ENCODE results near the gene DAP3.
A peak's percentile ranks its signal among the peaks of the same experiment; 100 is the strongest.
"Not testable (repeated sequence)": the region's sequence is repeated elsewhere in the genome, so short reads cannot be mapped to it uniquely, and the experiment has no call there.

The DAP3 gene

DNA sequence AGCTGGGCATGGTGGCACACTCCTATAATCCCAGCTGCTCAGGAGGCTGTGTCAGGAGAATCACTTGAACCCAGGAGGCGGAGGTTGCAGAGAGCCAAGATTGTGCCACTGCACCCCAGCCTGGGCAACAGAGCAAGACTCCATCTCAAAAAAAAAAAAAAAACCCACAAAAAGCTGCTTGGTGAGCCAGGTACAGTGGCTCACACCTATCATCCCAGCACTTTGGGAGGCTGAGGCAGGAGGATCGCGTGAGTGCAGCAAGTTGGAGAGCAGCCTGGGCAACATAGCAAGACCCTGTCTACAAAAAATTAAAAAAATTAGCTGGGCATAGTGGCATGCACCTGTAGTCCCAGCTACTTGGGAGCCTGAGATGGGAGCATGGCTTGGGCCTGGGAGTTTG lies 26.2 kb downstream of the DAP3 start:
- DNase-seq = not testable (repeated sequence)

GRCh38 chr1:155715777-155716176 lies 26.9 kb downstream of the DAP3 start:
- DNase-seq = no peak

GRCh38 chr1:155717041-155717440 lies 28.1 kb downstream of the DAP3 start:
- no peak for DNase-seq

DNA sequence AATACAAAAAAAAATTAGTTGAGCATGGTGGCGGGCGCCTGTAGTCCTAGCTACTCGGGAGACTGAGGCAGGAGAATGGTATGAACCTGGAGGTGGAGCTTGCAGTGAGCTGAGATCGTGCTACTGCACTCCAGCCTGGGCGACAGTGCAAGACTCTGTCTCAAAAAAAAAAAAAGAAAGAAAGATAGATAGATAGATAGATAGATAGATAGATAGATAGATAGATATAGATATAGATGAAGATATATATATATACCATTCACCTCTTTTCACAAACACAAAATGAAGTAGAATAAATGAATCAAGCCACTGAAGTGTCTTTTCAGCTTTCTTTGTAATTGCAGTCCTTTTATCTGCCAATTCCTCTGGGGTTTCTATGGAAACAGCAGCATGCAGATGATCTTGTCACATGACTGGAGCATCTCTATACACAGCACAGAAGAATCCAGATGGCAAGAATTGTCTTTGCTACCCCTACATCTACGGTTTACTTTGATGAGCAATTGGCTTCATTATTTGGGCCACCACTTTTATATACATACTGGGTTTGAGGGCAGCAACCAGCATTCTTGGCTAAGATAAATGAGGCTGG lies 29.7 kb downstream of the DAP3 start:
- not testable (repeated sequence) for DNase-seq

DNA sequence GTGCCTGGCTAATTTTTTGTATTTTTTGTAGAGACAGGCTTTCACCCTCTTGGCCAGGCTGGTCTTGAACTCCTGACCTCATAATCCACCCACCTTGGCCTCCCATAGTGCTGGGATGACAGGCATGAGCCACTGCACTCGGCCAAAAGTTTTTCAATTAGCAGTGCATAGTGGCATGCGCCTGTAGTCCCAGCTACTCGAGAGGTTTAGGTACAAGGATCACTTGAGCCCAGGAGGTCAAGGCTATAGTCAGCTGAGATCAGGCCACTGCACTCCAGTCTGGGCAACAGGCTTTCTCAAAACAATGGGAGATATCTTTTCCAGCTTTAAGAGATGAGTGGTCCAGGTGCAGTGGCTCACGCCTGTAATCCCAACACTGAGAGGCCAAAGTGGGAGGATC lies 30.8 kb downstream of the DAP3 start:
- DNase-seq = no peak

DNA sequence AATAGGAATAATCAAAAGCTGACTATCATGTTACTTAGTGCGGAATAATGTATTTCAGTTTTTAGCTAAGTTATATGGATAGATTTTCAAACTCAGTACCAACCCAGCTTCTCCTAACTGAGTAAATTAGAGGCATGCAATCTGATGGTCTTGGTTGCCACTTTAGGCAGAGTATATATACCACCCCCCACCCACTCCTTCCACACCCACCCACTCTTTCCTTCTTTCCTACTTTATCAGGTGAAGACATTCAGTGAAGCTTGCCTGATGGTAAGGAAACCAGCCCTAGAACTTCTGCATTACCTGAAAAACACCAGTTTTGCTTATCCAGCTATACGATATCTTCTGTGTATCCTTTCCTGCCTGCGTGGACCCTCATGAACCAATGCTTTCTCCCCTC lies 36.3 kb downstream of the DAP3 start:
- no peak for DNase-seq

- peak; percentile 12 for DNase-seq
Measured at GRCh38 chr1:155729031-155729898, 40.4 kb downstream of the DAP3 start.

DNA sequence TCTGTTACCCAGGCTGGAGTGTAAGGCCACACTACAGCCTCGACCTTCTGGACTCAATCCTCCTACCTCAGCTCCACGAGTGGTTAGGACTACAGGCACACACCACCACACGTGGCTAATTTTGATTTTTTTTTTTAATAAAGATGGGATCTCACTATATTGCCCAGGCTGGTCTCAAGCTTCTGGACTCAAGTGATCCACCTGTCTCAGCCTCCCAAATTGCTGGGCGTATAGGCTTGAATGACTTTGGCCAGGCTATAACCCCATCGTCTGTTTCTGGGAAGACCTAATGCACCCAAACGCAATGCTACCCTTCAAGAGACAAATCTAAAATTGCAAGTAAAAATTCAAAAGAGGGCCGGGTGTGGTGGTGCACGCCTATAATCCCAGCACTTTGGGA lies 52.1 kb downstream of the DAP3 start:
- DNase-seq = no peak

DNA sequence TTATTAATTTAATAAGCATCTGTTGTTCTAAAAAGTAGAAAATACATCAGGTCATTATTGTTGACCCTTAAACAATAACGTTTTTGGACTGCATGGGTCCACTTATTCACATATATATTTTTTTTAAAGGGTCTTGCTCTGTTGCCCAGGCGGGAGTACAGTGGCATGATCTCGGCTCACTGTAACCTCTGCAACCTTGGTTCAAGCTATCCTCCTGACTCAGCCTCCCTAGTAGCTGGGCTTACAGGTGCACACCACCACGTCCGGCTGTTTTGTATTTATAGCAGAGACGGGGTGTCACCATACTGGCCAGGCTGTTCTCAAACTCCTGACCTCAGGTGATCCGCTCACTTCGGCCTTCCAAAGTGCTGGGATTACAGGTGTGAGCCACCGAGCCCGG lies 53.0 kb downstream of the DAP3 start:
- no peak for DNase-seq

GRCh38 chr1:155744711-155745283 lies 55.9 kb downstream of the DAP3 start:
- DNase-seq = no peak

- peak; percentile 86 for DNase-seq
Measured at GRCh38 chr1:155745284-155746228, 56.7 kb downstream of the DAP3 start.

DNA sequence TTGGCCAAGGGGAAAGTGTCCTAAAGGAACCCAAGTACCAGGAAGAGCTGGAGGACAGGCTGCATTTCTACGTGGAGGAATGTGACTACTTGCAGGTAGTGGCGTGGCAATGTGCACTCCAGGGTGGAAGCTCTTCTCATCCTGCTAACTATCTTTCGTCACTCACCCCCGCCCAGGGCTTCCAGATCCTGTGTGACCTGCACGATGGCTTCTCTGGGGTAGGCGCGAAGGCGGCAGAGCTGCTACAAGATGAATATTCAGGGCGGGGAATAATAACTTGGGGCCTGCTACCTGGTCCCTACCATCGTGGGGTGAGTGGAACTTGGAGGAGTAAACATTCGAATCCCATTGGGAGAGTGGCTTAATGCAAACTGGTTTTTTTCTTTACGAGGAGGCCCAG lies 58.7 kb downstream of the DAP3 start:
- not testable (repeated sequence) for DNase-seq

DNA sequence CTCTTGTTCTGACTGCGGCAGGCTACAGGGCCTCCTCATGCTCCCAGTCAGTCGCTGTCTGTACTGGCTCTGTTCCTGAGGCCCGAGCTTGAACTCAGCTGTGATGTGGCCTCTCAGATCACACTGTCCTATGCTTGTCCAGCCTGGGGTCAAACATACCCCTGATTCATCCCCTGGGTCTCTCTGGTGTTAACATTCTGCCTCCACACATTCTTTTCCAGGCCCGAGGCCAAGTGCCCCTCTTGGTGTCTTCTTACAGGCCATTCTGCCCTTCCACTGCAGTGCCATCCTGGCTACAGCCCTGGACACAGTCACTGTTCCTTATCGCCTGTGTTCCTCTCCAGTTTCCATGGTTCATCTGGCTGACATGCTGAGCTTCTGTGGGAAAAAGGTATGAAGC lies 59.2 kb downstream of the DAP3 start:
- not testable (repeated sequence) for DNase-seq

- not testable (repeated sequence) for DNase-seq
Measured at GRCh38 chr1:155759017-155759416, 70.1 kb downstream of the DAP3 start.

DNA sequence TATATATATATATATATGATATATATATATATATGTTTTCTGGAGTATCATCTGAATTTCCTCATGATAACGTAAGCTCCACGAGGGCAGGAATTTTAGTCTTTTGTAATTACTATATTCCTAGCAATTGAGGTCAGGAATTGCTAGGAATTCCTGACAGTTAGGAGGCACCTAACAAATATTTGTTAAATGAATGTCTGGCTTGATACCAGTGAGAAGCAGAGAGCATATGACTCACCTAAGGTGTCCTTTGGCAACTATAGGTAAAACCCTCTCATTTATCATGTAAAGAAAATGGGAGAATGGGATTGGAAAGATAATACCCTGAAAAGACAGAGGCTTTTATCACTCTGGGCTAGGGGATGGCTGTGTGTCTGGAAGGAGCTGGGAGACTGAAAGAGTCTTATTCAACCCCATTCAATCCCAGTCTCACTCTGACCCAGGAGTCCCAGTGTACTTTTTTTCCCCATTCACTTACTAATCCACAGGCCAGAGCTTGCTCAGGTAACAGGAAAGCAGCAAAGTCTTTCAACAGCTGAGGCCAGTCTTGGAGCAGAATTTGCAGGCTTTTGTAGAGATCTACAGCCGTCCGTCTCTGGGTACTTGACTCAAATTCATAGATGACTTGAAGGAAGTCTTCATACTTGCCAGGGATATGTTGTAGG lies 71.2 kb downstream of the DAP3 start:
- DNase-seq = no peak

DNA sequence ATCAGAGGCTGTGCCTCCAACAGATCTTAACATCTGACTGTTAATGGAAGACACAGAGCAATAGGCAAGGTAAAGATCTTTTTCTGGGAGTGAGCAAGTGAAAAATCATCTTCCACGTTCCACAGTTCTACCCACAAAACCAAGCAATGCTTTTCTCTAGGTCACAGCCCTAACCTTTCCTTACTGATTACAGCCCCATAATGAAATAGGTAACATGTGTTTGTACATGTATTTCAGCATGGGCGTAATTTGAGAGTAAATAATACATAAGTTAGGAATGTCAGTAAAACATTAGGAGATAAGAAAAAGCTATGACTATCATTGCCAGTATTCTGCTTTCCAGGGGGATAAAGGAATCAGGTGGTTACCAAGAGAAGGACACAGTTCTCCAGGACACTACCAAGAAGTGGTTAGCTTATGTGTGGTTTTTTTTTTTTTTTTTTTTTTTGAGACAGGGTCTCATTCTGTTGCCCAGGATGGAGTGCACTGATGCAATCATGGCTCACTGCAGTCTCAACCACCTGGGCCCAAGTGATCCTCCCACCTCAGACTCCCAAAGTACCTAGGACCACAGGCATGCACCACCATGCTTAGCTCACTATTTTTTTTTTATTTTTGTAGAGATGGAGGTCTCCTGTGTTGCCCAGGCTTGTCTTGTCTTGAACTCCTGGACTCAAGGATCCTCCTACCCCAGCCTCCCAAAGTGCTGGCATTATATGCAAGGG lies 72.0 kb downstream of the DAP3 start:
- DNase-seq = no peak

- no peak for DNase-seq
Measured at GRCh38 chr1:155761736-155762405, 73.0 kb downstream of the DAP3 start.

DNA sequence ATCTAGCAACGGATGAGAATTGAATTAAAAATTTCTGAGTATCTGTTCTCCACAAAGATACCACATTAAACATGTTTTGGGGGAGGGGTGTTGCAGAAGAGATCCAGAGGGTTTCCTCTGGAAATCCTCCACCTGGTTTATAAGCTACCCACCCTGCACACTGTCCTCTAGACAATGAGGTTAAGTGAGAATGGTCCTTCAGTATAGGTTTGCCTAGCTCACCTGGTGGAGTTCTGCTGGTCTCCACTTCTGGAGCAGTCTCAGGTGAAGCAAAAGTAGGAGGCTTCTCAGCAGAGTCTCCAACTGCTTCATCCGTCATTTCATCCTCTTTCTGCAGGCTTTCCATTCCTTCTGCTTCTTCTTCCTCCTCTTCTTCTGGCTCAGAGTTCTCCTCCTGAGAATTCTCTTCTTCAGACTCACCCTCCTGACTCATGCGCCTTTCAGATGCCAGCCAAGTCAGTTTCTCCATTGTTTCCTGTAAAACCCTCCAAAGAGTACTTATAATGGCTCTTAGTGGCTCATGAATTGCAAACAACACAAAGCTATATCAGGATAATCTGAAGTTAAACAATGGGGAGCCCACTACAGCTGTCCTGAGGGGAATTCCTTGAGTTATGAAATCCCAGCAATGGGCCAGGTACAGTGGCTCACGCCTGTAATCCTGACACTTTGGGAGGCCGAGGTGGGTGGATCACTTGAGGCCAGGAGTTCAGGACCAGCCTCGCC lies 74.4 kb downstream of the DAP3 start:
- not testable (repeated sequence) for DNase-seq

GRCh38 chr1:155763989-155764388 lies 75.1 kb downstream of the DAP3 start:
- DNase-seq = not testable (repeated sequence)
